HCT116 (cell line): Measurements from ENCODE around the gene IDS. TPM values are rescaled to one million over a fixed set of nuclear protein-coding genes. Genes with fewer than 3 reads are reported as not detected.

Experiments used
- ATAC-seq: fragments of 200-7000 bp; cut with Tn5 transposase; 2 replicates; pipeline ENCODE4 v1.9.1; 2020; ENCODE audit warnings: mild to moderate bottlenecking, moderate library complexity
- BruUV-seq: library from RNA; stranded (reverse); fragments of 400-500 nt; replicated peaks from 2 replicates; lab custom pipeline; 2021; lab: Mats Ljungman, UMichigan
- CTCF ChIA-PET: fragments of 300-600 bp; sonication (Branson Sonifier 250); formaldehyde crosslinking; loops from one replicate; lab custom pipeline; 2021; ENCODE audit warnings: antibody characterized with exemption; lab: Charles Lee
- POLR2A ChIA-PET: fragments of 300-600, 350-600 bp; sonication (Branson Sonifier 250); formaldehyde crosslinking; loops from one replicate; lab custom pipeline; 2021; ENCODE audit warnings: antibody characterized with exemption; lab: Charles Lee
- RAD21 ChIA-PET, 2 experiments: fragments of 300-600 bp; sonication (Branson Sonifier 250); formaldehyde crosslinking; loops; one replicate each; lab custom pipeline; 2023; ENCODE audit warnings: low total read pairs in 2 of 2; ENCODE audit not compliant: uncharacterized antibody in 2 of 2, unreplicated experiment in 2 of 2, low non-redundant PET in 1 of 2; lab: Charles Lee
- DNase-seq: peaks from one replicate; pipeline ENCODE4 v3.0.0-alpha.2; 2010; ENCODE audit warnings: low read depth, low spot score
- H2AFZ ChIP-seq: fragments of 200-600 bp; shearing (Covaris generic), sonication (generic); 2 replicates; pipeline ENCODE4 v1.6.1; 2017; ENCODE audit warnings: low read depth, mixed run types, mixed read lengths, antibody characterized with exemption, low read length; ENCODE audit not compliant: poor library complexity, severe bottlenecking
- H3K27ac ChIP-seq: 2 replicates; pipeline ENCODE4 v1.5.1; 2012; ENCODE audit warnings: low read depth, low read length
- H3K27me3 ChIP-seq: fragments of 200-600 bp; sonication (generic); 2 replicates; pipeline ENCODE4 v1.6.1; 2016; ENCODE audit warnings: mixed run types, low read length, mixed read lengths; ENCODE audit not compliant: insufficient read depth
- H3K36me3 ChIP-seq, 2 experiments: fragments of 200-500 bp in 1 of 2; fragments of 200-600 bp in 1 of 2; sonication (Bioruptor generic) in 1 of 2; sonication (generic) in 1 of 2; 2 replicates each; pipeline versions ENCODE4 v1.5.1 to v1.6.1; 2014 to 2016; ENCODE audit warnings: low read length in 2 of 2, inconsistent platforms in 1 of 2, mixed read lengths in 1 of 2, mixed run types in 1 of 2; ENCODE audit not compliant: insufficient read depth in 2 of 2, control insufficient read depth in 1 of 2
- H3K4me1 ChIP-seq, 2 experiments: fragments of 200-600 bp in 1 of 2; sonication (generic) in 1 of 2; 2 replicates each; pipeline versions ENCODE4 v1.5.1 to v1.6.1; 2012 to 2017; ENCODE audit warnings: low read length in 2 of 2, inconsistent platforms in 1 of 2, mild to moderate bottlenecking in 1 of 2, mixed read lengths in 1 of 2, mixed run types in 1 of 2, moderate library complexity in 1 of 2; ENCODE audit not compliant: insufficient read depth in 2 of 2, control insufficient read depth in 1 of 2
- H3K4me2 ChIP-seq: fragments of 200-600 bp; sonication (generic); 2 replicates; pipeline ENCODE4 v1.6.1; 2017; ENCODE audit warnings: mixed run types, low read length, mixed read lengths
- H3K4me3 ChIP-seq, 2 experiments: fragments of 200-600 bp in 1 of 2; sonication (generic) in 1 of 2; replicated peaks in 1 of 2; 2 replicates each; pipeline ENCODE4 v1.5.1; 2011 to 2016; ENCODE audit warnings: low read length in 2 of 2, control low read depth in 1 of 2, low read depth in 1 of 2, mild to moderate bottlenecking in 1 of 2, mixed read lengths in 1 of 2, mixed run types in 1 of 2
- H3K79me2 ChIP-seq: fragments of 200-600 bp; sonication (generic); 2 replicates; pipeline ENCODE4 v1.6.1; 2017; ENCODE audit warnings: mild to moderate bottlenecking, mixed run types, low read length, moderate library complexity, mixed read lengths; ENCODE audit not compliant: insufficient read depth
- H3K9ac ChIP-seq: fragments of 200-600 bp; sonication (generic); 2 replicates; pipeline ENCODE4 v1.6.1; 2016; ENCODE audit warnings: low read length, mixed read lengths
- H3K9me2 ChIP-seq: fragments of 200-600 bp; sonication (generic), shearing (Covaris generic); 2 replicates; pipeline ENCODE4 v1.6.1; 2017; ENCODE audit warnings: mixed run types, mild to moderate bottlenecking, moderate library complexity; ENCODE audit not compliant: insufficient read depth
- H3K9me3 ChIP-seq, 2 experiments: fragments of 200-500 bp in 1 of 2; fragments of 200-600 bp in 1 of 2; sonication (Bioruptor generic) in 1 of 2; sonication (generic) in 1 of 2; 2 replicates each; pipeline ENCODE4 v1.6.1; 2014 to 2017; ENCODE audit warnings: low read length in 2 of 2, mixed read lengths in 2 of 2, inconsistent platforms in 1 of 2, low read depth in 1 of 2, mild to moderate bottlenecking in 1 of 2, mixed run types in 1 of 2, moderate library complexity in 1 of 2; ENCODE audit not compliant: control insufficient read depth in 1 of 2, insufficient read depth in 1 of 2
- H4K20me1 ChIP-seq: fragments of 200-600 bp; sonication (generic), shearing (Covaris generic); 2 replicates; pipeline ENCODE4 v1.6.1; 2017; ENCODE audit warnings: mixed run types, mild to moderate bottlenecking, moderate library complexity; ENCODE audit not compliant: insufficient read depth
- EGR1 ChIP-seq: IDR thresholded peaks from 2 replicates; pipeline ENCODE4 v1.6.1; 2012; ENCODE audit warnings: low read depth
- RAD21 ChIP-seq: IDR thresholded peaks from 2 replicates; pipeline ENCODE4 v1.6.1; 2012; ENCODE audit warnings: low read depth, mild to moderate bottlenecking
- SIN3A ChIP-seq: IDR thresholded peaks from 2 replicates; pipeline ENCODE4 v1.6.1; 2012; ENCODE audit warnings: low read depth
- SP1 ChIP-seq: IDR thresholded peaks from 2 replicates; pipeline ENCODE4 v1.6.1; 2012; ENCODE audit warnings: low read depth
- SRF ChIP-seq: IDR thresholded peaks from 2 replicates; pipeline ENCODE4 v1.6.1; 2012; ENCODE audit warnings: low read depth
- TCF7L2 ChIP-seq: IDR thresholded peaks from 2 replicates; pipeline ENCODE4 v1.7.0; 2011; ENCODE audit warnings: borderline replicate concordance, inconsistent platforms; ENCODE audit not compliant: insufficient read depth, insufficient read length; ENCODE audit errors: extremely low read depth
- intact Hi-C: fragments of 100-400 bp; cut with micrococcal nuclease; formaldehyde crosslinking; loops from 2 replicates; pipeline ENCODE4 v1.10.0; 2022
- total RNA-seq: library from RNA; stranded (reverse); gene quantifications from one replicate; pipeline ENCODE4 v1.2.1, GENCODE V29; 2021; ENCODE audit not compliant: unreplicated experiment
- TF ChIP-seq, protein P1 (sequence below), 3 experiments: fragments of 200-600 bp in 1 of 3; sonication (generic) in 1 of 3; IDR thresholded peaks in 2 of 3; conservative IDR thresholded peaks in 1 of 3; 2 replicates each; pipeline ENCODE4 v1.5.1; 2012 to 2017; ENCODE audit warnings: low read depth in 2 of 3, low read length in 2 of 3, antibody characterized with exemption in 1 of 3, borderline replicate concordance in 1 of 3, control low read depth in 1 of 3, mild to moderate bottlenecking in 1 of 3, mixed read lengths in 1 of 3, mixed run types in 1 of 3, moderate library complexity in 1 of 3; ENCODE audit not compliant: insufficient read depth in 1 of 3

Gene IDS
- total RNA-seq, 1 experiment from 2014 or later: 42.0 TPM

DNA sequence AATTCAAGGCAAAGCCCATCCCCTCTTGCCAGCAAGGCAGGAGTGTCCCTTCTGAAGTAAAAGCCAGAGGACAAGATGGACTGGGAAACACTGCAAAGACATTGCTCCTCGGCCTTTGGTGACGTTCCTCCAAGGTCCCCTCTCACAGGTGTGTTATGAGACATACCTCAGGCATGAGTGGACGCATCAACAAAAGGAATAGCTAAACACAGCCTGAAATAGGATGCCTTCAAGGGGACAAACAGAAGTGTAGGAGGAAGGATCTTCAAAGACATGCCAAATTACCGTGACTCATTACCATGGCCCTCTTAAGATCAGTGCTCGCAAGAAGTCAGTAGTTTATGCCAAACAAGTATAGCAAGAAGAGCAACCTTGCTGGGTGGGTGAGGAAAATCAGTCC lies 6.0 kb upstream of the IDS start (continued):
- TF ChIP-seq, protein P1, sequence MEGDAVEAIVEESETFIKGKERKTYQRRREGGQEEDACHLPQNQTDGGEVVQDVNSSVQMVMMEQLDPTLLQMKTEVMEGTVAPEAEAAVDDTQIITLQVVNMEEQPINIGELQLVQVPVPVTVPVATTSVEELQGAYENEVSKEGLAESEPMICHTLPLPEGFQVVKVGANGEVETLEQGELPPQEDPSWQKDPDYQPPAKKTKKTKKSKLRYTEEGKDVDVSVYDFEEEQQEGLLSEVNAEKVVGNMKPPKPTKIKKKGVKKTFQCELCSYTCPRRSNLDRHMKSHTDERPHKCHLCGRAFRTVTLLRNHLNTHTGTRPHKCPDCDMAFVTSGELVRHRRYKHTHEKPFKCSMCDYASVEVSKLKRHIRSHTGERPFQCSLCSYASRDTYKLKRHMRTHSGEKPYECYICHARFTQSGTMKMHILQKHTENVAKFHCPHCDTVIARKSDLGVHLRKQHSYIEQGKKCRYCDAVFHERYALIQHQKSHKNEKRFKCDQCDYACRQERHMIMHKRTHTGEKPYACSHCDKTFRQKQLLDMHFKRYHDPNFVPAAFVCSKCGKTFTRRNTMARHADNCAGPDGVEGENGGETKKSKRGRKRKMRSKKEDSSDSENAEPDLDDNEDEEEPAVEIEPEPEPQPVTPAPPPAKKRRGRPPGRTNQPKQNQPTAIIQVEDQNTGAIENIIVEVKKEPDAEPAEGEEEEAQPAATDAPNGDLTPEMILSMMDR (IDR thresholded peaks at IDR 0.05 in 2 of 3, conservative IDR thresholded peaks at IDR 0.05 in 1 of 3; ENCODE audit: borderline replicate concordance in 1 of 3, insufficient read depth in 1 of 3, low read depth in 2 of 3, low read length in 2 of 3): no peak
- TF ChIP-seq EGR1 (no peak), SIN3A (peak; percentile 45; the same call in 1 of the 2 replicates), SP1 (peak; percentile 72), RAD21 (no peak), TCF7L2 (no peak)

DNA sequence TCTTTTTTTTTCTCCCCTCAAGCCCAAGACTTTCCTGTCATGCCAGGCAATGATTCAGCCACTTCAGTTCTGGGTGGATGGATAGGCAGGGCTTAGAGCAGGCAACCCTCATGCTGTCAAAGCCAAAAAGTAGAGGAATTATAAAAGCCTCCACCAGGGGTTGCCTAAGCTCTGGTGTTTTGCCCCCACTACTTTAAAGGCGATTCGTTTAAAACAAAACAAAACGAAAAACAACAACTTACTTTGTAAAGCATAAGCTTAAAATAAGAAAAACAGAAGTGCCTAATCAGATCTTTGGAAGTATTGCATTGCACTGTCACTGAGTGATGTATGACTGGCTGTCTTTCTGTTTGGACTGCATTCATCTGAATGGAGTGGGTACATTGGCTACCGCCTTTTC lies 5.3 kb upstream of the IDS start:
- no TSS peak for BruUV-seq
- intact Hi-C loops: no loop called here
- Histone ChIP-seq H4K20me1 (no peaks in the 10 kb centered on the region), H3K27ac (no peak overlapping the region), H3K4me1 (peaks cover 11 to 35% of the 10 kb centered on the region in 2 experiments), H2AFZ (no peak overlapping the region), H3K4me3 (no peak overlapping the region), H3K9ac (no peak overlapping the region), H3K79me2 (no peaks in the 10 kb centered on the region), H3K4me2 (peak overlapping the region; percentile 63), H3K36me3 (no peaks in the 10 kb centered on the region), H3K9me3 (no peaks in the 10 kb centered on the region), H3K9me2 (no peaks in the 10 kb centered on the region), H3K27me3 (no peaks in the 10 kb centered on the region)
- RAD21 ChIA-PET: no interaction called here
- TF ChIP-seq, protein P1 (IDR thresholded peaks at IDR 0.05 in 2 of 3, conservative IDR thresholded peaks at IDR 0.05 in 1 of 3; ENCODE audit: borderline replicate concordance in 1 of 3, insufficient read depth in 1 of 3, low read depth in 2 of 3, low read length in 2 of 3): peak in 2 of 3 experiments; percentile 19 to 36; a peak in 3 of 6 replicates
- no peak for TF ChIP-seq SRF
- CTCF ChIA-PET: interaction anchor here (1.8 kb wide), 1 partner anchor 451 kb away, joined by 8 read pairs; no protein-coding TSS in a partner anchor
- POLR2A ChIA-PET: no interaction called here
- DNase-seq (no peak), ATAC-seq (peak; percentile 8)
